ENCODE measurements around the gene GMPPA.

GRCh38 chr2:219543596-219544358, 45.1 kb downstream of the GMPPA start, which contains the start of the genes CHPF and TMEM198:
- no peak for TF ChIP-seq CTCF (optimal IDR thresholded peaks at IDR 0.05 in 1 of 3, IDR thresholded peaks at IDR 0.05 in 1 of 3, conservative IDR thresholded peaks at IDR 0.05 in 1 of 3; ENCODE audit: extremely low read depth in 1 of 3, insufficient read depth in 2 of 3, low read length in 3 of 3)
- no peak for TF ChIP-seq EZH2 (IDR thresholded peaks at IDR 0.05; ENCODE audit: low read length)
